Fibroblast of lung (primary cell): ENCODE measurements around the gene ADRA2C. TPM values are rescaled to one million over a fixed set of nuclear protein-coding genes. Genes with fewer than 3 reads are reported as not detected.

Experiments
- DNase-seq, 2 donors: peaks; one replicate each; pipeline versions ENCODE4 v3.0.0 to v3.0.0-alpha.2; 2010; ENCODE audit warnings: low read depth in 2 of 2
- H2AFZ ChIP-seq: 2 replicates; pipeline ENCODE4 v1.5.1; 2012; ENCODE audit warnings: low read length, control low read depth, inconsistent platforms
- H3K27ac ChIP-seq: 2 replicates; pipeline ENCODE4 v1.5.1; 2011; ENCODE audit warnings: low read length, control low read depth; ENCODE audit not compliant: insufficient read depth
- H3K27me3 ChIP-seq: 2 replicates; pipeline ENCODE4 v1.5.1; 2011; ENCODE audit warnings: mild to moderate bottlenecking, low read length; ENCODE audit not compliant: control insufficient read depth, insufficient read depth
- H3K36me3 ChIP-seq: 2 replicates; pipeline ENCODE4 v1.5.1; 2011; ENCODE audit warnings: low read length; ENCODE audit not compliant: control insufficient read depth, insufficient read depth
- H3K4me1 ChIP-seq: 2 replicates; pipeline ENCODE4 v1.5.1; 2011; ENCODE audit warnings: low read length; ENCODE audit not compliant: control insufficient read depth, insufficient read depth; ENCODE audit errors: extremely low read depth
- H3K4me2 ChIP-seq: 2 replicates; pipeline ENCODE4 v1.5.1; 2011; ENCODE audit warnings: low read length, control low read depth; ENCODE audit not compliant: insufficient read depth; ENCODE audit errors: extremely low read depth
- H3K4me3 ChIP-seq, 4 experiments: fragments of 200-600 bp in 1 of 4; sonication (generic) in 1 of 4; replicated peaks in 1 of 4; 2 replicates each; pipeline ENCODE4 v1.5.1; 2011 to 2016; ENCODE audit warnings: low read length in 4 of 4, low read depth in 3 of 4, mild to moderate bottlenecking in 3 of 4, control low read depth in 2 of 4, inconsistent platforms in 1 of 4, mixed read lengths in 1 of 4; ENCODE audit not compliant: insufficient read depth in 1 of 4; ENCODE audit errors: control extremely low read depth in 1 of 4
- H3K79me2 ChIP-seq: 2 replicates; pipeline ENCODE4 v1.5.1; 2012; ENCODE audit warnings: mild to moderate bottlenecking, low read length, inconsistent platforms; ENCODE audit not compliant: control insufficient read depth, insufficient read depth
- H3K9ac ChIP-seq: 2 replicates; pipeline ENCODE4 v1.5.1; 2011; ENCODE audit warnings: mild to moderate bottlenecking, low read length, control low read depth; ENCODE audit not compliant: insufficient read depth
- H3K9me3 ChIP-seq: 2 replicates; pipeline ENCODE4 v1.5.1; 2012; ENCODE audit warnings: low read depth, low read length; ENCODE audit not compliant: control insufficient read depth, insufficient read depth
- H4K20me1 ChIP-seq: 2 replicates; pipeline ENCODE4 v1.5.1; 2011; ENCODE audit warnings: low read length; ENCODE audit not compliant: control insufficient read depth, insufficient read depth; ENCODE audit errors: extremely low read depth
- EZH2 ChIP-seq: IDR thresholded peaks from 2 replicates; pipeline ENCODE4 v1.5.1; 2012; ENCODE audit warnings: low read length, control low read depth, mild to moderate bottlenecking; ENCODE audit errors: missing control alignments
- polyA plus RNA-seq, 2 donors: library from polyadenylated mRNA; depleted of rRNA in 1 of 2; stranded (reverse) in 1 of 2; unstranded in 1 of 2; fragments of >200 nt; gene quantifications; 2 replicates each; pipeline ENCODE4 v1.2.1, GENCODE V29; 2011 to 2012; ENCODE audit warnings: missing spikeins in 1 of 2
- total RNA-seq: library from RNA; depleted of rRNA; stranded (reverse); fragments of >200 nt; gene quantifications from 2 replicates; pipeline ENCODE4 v1.2.1, GENCODE V29; 2014
- TF ChIP-seq, protein P1 (sequence below), 2 donors: IDR thresholded peaks in 1 of 2; conservative IDR thresholded peaks in 1 of 2; 1 replicate in 1 of 2; 2 replicates in 1 of 2; pipeline ENCODE4 v1.5.1; 2011 to 2012; ENCODE audit warnings: low read length in 2 of 2, control low read depth in 1 of 2, inconsistent platforms in 1 of 2, low read depth in 1 of 2, mild to moderate bottlenecking in 1 of 2

The ADRA2C gene
- total and polyA plus RNA-seq, 2 donors (not counting 1 experiment from before 2014, with no cell fraction given): 0.30 to 0.33 TPM

DNA sequence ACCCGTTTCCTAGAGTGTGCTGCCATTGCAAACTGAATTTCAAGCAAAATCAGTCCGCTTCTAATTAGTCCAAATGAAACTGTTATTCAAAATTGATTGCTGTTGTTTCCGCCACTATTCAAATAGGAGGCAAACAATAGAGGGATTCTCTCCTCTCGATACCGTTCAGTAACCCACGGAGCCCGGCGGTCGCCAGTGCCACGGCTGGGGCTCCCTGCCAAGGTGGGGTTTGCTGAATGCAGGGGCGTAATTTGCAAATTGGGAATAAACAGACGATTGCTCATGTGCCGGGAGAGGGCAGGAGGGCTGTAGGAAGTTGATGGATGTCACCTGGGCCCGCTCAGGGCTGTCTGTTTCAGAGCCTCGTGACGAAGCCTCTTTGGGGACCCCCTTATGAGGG lies 8.8 kb downstream of the ADRA2C start:
- no peak for TF ChIP-seq EZH2
- TF ChIP-seq, protein P1, sequence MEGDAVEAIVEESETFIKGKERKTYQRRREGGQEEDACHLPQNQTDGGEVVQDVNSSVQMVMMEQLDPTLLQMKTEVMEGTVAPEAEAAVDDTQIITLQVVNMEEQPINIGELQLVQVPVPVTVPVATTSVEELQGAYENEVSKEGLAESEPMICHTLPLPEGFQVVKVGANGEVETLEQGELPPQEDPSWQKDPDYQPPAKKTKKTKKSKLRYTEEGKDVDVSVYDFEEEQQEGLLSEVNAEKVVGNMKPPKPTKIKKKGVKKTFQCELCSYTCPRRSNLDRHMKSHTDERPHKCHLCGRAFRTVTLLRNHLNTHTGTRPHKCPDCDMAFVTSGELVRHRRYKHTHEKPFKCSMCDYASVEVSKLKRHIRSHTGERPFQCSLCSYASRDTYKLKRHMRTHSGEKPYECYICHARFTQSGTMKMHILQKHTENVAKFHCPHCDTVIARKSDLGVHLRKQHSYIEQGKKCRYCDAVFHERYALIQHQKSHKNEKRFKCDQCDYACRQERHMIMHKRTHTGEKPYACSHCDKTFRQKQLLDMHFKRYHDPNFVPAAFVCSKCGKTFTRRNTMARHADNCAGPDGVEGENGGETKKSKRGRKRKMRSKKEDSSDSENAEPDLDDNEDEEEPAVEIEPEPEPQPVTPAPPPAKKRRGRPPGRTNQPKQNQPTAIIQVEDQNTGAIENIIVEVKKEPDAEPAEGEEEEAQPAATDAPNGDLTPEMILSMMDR (conservative IDR thresholded peaks at IDR 0.05 in 1 of 2, IDR thresholded peaks at IDR 0.05 in 1 of 2; ENCODE audit: low read depth in 1 of 2, low read length in 2 of 2): no peak
- Histone ChIP-seq H3K27me3 (peaks cover 2% of the 10 kb centered on the region), H3K36me3 (no peaks in the 10 kb centered on the region), H3K4me1 (no peaks in the 10 kb centered on the region), H3K79me2 (no peaks in the 10 kb centered on the region), H3K4me3 (no peak overlapping the region), H4K20me1 (no peaks in the 10 kb centered on the region), H3K9ac (no peak overlapping the region), H3K9me3 (no peaks in the 10 kb centered on the region), H2AFZ (no peak overlapping the region), H3K4me2 (no peak overlapping the region), H3K27ac (no peak overlapping the region)
- no peak for DNase-seq

DNA sequence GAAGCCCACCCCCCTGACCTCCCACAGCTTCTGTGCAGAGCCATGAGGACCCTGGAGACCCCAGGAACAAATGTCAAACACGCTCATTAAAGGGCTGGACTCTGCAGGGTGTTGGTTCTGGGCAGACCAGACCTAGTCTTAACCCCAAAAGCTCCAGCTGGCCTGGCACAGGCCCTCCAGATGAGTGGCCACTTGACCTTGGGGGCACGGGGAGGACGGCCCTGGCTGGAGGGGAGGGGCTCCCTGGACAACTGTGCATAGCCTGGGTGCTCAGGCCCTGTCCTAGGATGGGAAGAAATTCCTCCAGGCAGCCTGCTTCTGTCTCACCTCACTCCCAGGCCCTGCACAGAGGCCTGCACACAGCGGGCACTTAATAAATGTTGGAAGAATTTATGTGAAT lies 9.4 kb downstream of the ADRA2C start:
- H3K9me3 ChIP-seq: no peaks in the 10 kb centered on the region
- H3K79me2 ChIP-seq: no peaks in the 10 kb centered on the region
- H3K4me3 ChIP-seq: no peak overlapping the region
- H3K27me3 ChIP-seq: peaks cover 2% of the 10 kb centered on the region
- H3K36me3 ChIP-seq: no peaks in the 10 kb centered on the region
- no peak for DNase-seq
- H3K4me1 ChIP-seq: no peaks in the 10 kb centered on the region
- no peaks in the 10 kb centered on the region for H4K20me1 ChIP-seq
- TF ChIP-seq EZH2: no peak
- H3K27ac ChIP-seq: no peak overlapping the region
- no peak overlapping the region for H2AFZ ChIP-seq
- H3K9ac ChIP-seq: no peak overlapping the region
- H3K4me2 ChIP-seq: no peak overlapping the region

DNA sequence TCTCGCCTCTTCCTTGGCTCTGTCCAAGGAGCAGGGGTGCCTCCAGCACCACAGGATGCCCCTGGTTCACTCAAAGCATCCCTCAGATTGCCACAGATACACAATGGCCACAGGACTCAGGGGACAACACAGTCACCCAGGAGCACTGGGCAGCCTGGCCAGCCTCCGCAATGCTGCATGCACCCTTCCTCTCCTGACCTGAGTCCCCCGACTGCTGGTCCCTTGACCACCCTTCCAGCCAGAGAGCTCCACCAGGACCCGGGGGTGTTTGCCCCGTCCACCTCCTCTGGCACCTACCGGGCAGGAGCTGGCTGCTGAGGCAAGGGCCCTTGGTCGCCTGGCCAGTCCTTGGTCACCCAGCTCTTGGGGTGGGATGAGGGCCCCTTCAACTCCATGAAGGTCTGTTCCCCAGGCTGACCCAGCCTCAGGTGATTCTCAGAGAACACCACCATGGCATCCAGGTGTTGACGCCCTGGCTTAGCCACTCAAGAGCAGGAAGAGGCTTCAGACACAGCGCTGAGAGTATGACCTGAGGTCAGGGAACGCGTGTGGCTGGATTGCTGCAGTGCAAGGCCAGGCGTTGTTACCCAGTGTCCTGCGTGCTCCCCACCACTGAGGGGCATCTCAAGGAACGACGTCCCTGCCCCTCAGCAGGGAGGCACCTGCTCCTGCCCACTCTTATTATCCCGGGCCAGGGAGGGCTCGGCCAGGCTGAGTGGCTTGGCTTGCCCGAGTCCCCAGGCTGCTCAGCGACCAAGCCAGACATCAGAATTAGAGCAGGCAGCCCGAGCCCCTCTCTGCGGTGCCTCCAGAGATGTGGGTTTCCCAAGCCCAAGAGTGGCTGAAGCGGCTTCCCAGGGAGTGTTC lies 10.2 kb downstream of the ADRA2C start:
- Histone ChIP-seq H3K36me3 (no peaks in the 10 kb centered on the region), H3K79me2 (no peaks in the 10 kb centered on the region), H4K20me1 (no peaks in the 10 kb centered on the region), H2AFZ (no peak overlapping the region), H3K27me3 (no peaks in the 10 kb centered on the region), H3K4me2 (no peak overlapping the region), H3K4me3 (no peak overlapping the region), H3K27ac (no peak overlapping the region), H3K4me1 (no peaks in the 10 kb centered on the region), H3K9ac (no peak overlapping the region), H3K9me3 (no peaks in the 10 kb centered on the region)
- DNase-seq: no peak
- no peak for TF ChIP-seq EZH2
- TF ChIP-seq, protein P1 (conservative IDR thresholded peaks at IDR 0.05 in 1 of 2, IDR thresholded peaks at IDR 0.05 in 1 of 2; ENCODE audit: low read depth in 1 of 2, low read length in 2 of 2): no peak
